GM13977 (cell line): ENCODE measurements around the gene ZNF433.
"Not testable (repeated sequence)": the region's sequence is repeated elsewhere in the genome, so short reads cannot be mapped to it uniquely, and the experiment has no call there.

Experiments used
- DNase-seq: peaks from one replicate; pipeline ENCODE4 v3.0.0; 2012; ENCODE audit warnings: low spot score
- in situ Hi-C: fragments of 300-500 bp; cut with MboI; formaldehyde crosslinking; loops from one replicate; pipeline ENCODE4 v1.12.0; 2022; ENCODE audit warnings: low sequenced_read_pairs, low pct_unique_long_range_greater_than_20kb, mixed read lengths, inconsistent platforms; ENCODE audit not compliant: unreplicated experiment
- TF ChIP-seq, protein P1 (sequence below): IDR thresholded peaks from 2 replicates; pipeline ENCODE4 v1.5.1; 2012; ENCODE audit warnings: mild to moderate bottlenecking, control low read depth; ENCODE audit not compliant: insufficient read depth; ENCODE audit errors: extremely low read depth, missing control alignments

ZNF433 gene

DNA sequence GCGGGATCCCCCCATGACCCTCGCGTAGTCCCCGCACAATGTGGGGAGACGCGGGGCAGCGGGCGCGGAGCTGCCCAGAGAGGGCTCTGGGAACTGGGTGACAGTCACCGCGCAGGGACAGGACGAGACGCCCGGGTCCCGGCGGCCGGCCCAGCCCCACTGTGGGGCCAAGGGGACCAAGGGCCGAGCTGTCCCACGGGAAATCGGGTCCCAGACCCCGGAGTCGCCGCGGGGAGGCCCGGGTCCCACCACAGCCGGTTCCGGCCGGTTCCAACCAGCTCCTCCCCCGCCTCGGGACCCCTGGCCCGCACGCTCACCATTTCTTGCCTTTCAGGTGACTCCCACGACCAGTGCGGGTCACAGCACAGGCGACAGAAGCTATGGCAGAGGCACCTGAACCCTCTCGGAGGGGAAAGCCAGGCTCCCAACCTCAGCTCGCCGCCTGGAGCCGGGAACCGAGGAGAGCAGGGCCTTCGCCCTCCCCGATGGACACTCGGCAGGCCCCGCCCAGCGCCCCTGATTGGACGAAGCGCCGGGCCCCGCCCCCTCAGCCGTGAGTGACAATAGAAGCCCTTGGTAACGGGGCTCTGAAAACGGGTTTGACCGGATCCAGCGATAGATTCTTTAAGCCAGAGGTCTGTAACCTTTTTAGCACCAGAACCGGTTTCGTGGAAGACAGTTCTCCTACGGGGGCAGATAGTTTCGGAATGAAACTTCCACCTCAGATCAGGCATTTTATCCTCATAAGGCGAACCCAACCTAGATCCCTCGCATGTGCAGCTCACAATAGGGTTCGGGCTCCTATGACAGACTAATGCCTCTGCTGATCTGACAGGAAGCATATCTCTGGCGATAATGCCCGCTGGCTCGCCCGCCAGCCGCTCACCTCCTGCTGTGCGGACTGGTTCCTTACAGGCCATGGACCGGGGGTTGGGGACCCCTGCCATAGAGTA lies at the start of gene ZNF433:
TSS of gene ZNF433 (minus strand) at position 460 of the 953 bp plus-strand sequence. CDS start at position 320, 140 bp downstream.
- in situ Hi-C loops = no loop called here
- DNase-seq = peak; percentile 95
- TF ChIP-seq, protein P1, sequence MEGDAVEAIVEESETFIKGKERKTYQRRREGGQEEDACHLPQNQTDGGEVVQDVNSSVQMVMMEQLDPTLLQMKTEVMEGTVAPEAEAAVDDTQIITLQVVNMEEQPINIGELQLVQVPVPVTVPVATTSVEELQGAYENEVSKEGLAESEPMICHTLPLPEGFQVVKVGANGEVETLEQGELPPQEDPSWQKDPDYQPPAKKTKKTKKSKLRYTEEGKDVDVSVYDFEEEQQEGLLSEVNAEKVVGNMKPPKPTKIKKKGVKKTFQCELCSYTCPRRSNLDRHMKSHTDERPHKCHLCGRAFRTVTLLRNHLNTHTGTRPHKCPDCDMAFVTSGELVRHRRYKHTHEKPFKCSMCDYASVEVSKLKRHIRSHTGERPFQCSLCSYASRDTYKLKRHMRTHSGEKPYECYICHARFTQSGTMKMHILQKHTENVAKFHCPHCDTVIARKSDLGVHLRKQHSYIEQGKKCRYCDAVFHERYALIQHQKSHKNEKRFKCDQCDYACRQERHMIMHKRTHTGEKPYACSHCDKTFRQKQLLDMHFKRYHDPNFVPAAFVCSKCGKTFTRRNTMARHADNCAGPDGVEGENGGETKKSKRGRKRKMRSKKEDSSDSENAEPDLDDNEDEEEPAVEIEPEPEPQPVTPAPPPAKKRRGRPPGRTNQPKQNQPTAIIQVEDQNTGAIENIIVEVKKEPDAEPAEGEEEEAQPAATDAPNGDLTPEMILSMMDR = peak; percentile 9

DNA sequence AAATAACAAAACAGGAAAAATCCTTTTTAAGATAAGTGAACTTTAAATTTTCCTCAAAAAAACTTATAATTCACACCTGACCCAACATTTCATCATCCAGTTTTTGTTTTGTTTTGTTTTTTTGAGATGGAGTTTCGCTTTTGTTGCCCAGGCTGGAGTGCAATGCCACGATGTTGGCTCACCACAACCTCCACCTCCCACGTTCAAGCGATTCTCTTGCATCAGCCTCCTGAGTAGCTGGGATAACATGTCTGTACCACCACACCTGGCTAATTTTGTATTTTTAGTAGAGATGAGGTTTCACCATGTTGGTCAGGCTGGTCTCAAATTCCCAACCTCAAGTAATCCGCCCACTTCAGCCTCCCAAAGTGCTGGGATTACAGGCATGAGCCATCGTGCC lies 47.9 kb upstream of the ZNF433 start:
- in situ Hi-C loops, DNase-seq: not testable (repeated sequence)

DNA sequence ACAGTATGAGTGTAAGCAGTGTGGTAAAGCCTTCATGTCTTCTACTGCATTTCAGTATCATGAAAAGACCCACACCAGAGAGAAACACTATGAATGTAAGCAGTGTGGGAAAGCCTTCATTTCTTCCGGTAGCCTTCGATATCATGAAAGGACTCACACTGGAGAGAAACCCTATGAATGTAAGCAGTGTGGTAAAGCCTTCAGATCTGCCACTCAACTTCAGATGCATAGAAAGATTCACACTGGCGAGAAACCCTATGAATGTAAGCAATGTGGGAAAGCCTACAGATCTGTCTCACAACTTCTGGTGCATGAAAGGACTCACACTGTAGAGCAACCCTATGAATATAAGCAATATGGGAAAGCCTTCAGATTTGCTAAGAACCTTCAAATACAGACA lies 41.9 kb upstream of the ZNF433 start:
- in situ Hi-C loops = no loop called here
- TF ChIP-seq, protein P1 = no peak
- no peak for DNase-seq

DNA sequence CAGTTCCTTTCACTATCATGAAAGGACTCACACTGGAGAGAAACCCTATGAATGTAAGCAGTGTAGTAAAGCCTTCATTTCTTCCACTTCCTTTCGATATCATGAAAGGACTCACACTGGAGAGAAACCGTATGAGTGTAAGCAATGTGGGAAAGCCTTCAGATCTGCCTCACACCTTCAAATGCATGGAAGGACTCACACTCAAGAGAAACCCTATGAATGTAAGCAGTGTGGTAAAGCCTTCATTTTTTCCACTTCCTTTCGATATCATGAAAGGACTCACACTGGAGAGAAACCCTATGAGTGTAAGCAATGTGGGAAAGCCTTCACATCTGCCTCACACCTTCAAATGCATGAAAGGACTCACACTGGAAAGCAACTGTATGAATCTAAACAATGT lies 40.9 kb upstream of the ZNF433 start:
- DNase-seq, in situ Hi-C loops: not testable (repeated sequence)

DNA sequence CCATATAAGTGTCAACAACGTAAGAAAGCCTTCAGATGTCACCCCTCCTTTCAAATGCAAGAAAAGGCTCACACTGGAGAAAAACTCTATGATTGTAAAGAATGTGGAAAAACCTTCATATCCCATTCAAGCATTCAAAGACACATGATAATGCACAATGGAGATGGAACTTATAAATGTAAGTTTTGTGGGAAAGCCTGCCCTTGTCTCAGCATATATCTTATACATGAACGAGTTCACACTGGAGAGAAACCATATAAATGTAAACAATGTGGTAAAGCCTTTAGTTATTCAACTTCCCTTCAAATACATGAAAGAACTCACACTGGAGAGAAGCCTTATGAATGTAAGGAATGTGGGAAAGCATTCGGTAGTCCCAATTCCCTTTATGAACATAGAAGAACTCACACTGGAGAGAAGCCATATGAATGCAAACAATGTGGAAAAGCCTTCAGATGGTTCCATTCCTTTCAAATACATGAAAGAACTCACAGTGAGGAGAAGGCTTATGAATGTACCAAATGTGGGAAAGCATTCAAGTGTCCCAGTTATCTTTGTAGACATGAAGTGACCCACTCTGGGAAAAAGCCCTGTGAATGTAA lies 40.2 kb upstream of the ZNF433 start:
- in situ Hi-C loops = no loop called here
- TF ChIP-seq, protein P1 = no peak
- no peak for DNase-seq

DNA sequence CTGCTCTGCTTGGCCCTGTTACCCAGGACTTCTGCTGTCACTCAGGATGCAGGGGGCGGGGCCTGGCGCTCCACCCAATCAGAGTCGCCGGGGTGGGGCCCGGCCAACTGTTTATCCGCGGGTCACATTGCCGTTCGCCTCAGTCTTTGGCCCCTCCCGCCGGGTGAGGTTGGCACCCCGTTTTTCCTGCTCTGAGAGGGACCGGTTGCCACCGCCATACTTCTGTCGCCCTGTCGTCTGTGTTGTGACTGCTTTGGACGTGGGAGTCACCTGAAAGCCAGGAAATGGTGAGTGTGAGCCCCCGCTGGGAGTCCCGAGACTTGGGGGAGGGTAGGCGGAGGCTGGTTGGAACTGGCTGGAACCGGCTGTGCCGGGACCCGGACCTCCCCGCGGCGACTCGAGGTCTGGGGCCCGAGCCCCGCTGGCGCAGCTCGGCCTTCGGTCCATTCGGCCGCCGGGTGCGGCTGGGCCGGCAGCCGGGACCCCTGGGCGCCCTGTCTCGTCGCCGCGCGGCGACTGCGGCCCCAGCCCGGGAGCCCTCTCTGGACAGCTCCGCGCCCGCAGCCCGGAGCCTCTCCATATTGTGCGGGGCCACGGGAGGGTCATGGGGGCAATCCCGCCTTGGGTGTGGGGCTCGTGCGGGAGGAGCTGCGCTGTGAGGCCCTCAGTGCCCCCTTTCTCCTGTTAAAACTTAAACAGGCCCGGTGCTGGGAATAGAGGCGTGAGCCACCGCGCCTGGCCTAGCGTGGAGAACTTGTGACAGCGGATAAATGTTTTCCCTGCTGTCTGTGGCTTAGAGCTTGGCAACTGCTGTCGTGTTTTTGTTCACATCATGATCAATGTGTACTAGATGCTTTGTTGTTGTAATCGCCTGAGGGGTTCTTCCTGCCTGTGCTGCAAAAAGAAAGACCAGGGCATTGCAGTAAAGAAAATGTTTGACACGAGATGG lies 29.4 kb upstream of the ZNF433 start, which contains the start of gene ZNF844:
TSS of gene ZNF844 (plus strand) at position 142 of the 949 bp plus-strand sequence. CDS start at position 285, 143 bp downstream.
- in situ Hi-C loops = no loop called here
- DNase-seq = peak; percentile 96
- TF ChIP-seq, protein P1 = no peak

DNA sequence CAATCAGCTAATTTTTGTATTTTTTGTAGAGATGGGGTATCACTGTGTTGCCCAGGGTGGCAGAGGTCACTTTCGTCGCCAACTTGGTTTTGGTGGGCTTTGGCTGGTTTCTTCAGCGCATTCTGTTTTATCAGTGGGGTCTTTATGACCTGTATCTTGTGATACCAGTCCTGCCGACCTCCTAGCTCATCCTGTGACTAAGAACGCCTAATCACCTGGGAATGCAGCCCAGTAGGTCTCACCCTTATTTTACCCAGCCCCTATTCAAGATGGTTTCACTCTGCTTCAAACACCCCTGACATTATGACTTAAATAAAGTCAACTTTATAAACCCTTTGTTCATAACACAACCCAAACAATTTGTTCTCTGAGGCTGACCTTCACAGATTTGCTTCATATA lies 20.3 kb upstream of the ZNF433 start:
- TF ChIP-seq, protein P1 = no peak
- DNase-seq = no peak
- in situ Hi-C loops = no loop called here
